Suprapubic skin (tissue), 4 donors: ENCODE results near the gene CNMD. TPM values are rescaled to one million over a fixed set of nuclear protein-coding genes. Genes with fewer than 3 reads are reported as not detected.

Source experiments
- DNase-seq, 2 donors: peaks; one replicate each; pipeline ENCODE4 v3.0.0-alpha.2; 2019; ENCODE audit warnings: low spot score in 2 of 2
- H3K27ac ChIP-seq: fragments of 200-600 bp; sonication (generic); one replicate; pipeline ENCODE4 v1.5.1; 2019
- H3K27me3 ChIP-seq: fragments of 200-600 bp; sonication (generic); one replicate; pipeline ENCODE4 v1.5.1; 2019
- H3K36me3 ChIP-seq: fragments of 200-600 bp; sonication (generic); one replicate; pipeline ENCODE4 v1.5.1; 2019
- H3K4me1 ChIP-seq: fragments of 200-600 bp; sonication (generic); one replicate; pipeline ENCODE4 v1.5.1; 2019
- H3K4me3 ChIP-seq: fragments of 200-600 bp; sonication (generic); one replicate; pipeline ENCODE4 v1.5.1; 2019; ENCODE audit warnings: mild to moderate bottlenecking
- H3K9me3 ChIP-seq: fragments of 200-600 bp; sonication (generic); one replicate; pipeline ENCODE4 v1.5.1; 2019
- EP300 ChIP-seq: sonication (generic); formaldehyde crosslinking; IDR thresholded peaks from one replicate; pipeline ENCODE4 v1.6.1; 2017; ENCODE audit warnings: antibody characterized with exemption
- POLR2A ChIP-seq, 2 donors: fragments of 450-650 bp; IDR thresholded peaks; one replicate each; pipeline ENCODE4 v1.6.1; 2017; ENCODE audit warnings: antibody characterized with exemption in 2 of 2, mild to moderate bottlenecking in 2 of 2, moderate library complexity in 2 of 2
- POLR2AphosphoS5 ChIP-seq, 3 donors: sonication (generic); formaldehyde crosslinking; IDR thresholded peaks; one replicate each; pipeline ENCODE4 v1.6.1; 2017; ENCODE audit warnings: antibody characterized with exemption in 3 of 3
- WGBS: methylation state at CpG from one replicate; pipeline ENCODE4 v1.1.5; 2018; 5-methylcytosine and 5-hydroxymethylcytosine counted together
- total RNA-seq, 4 donors: library from RNA; depleted of rRNA; stranded (reverse); fragments of >200 nt; gene quantifications; one replicate each; pipeline ENCODE4 v1.1.0, GENCODE V29; 2016
- TF ChIP-seq, protein P1 (sequence below), 2 donors: fragments of 200-600 bp in 1 of 2; fragments of 450-650 bp in 1 of 2; sonication (generic) in 1 of 2; IDR thresholded peaks; one replicate each; pipeline ENCODE4 v1.5.1; 2016 to 2019; ENCODE audit warnings: antibody characterized with exemption in 2 of 2, mild to moderate bottlenecking in 1 of 2, moderate library complexity in 1 of 2

The CNMD gene
- total RNA-seq, 4 donors from 2014 or later: not detected

DNA sequence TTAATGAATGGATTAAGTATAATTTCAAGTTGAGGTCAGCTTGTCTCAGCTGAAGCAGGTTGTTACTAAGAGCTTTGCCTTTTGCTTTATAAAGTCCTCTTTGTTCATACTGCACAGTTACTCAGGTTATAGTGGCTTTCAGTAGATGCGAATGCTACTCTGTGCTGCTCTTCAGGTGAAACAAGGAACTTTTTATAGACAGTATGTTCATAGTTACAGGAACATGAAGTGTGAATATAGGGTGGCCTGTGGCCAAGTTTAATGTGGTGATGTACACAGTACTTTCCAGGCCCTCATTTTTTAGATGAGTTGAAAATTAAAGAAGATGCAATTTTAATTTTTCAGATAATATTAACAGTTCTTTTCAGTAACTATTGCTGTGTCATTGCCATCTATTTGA, 66.2 kb downstream of the CNMD start:
- 79% methylated on average over 1 of the region's 1 CpG for WGBS
- no peaks in the 10 kb centered on the region for H3K9me3 ChIP-seq
- peaks cover 40% of the 10 kb centered on the region for H3K36me3 ChIP-seq
- H3K27me3 ChIP-seq: no peaks in the 10 kb centered on the region
- H3K27ac ChIP-seq: no peak overlapping the region
- TF ChIP-seq, protein P1, sequence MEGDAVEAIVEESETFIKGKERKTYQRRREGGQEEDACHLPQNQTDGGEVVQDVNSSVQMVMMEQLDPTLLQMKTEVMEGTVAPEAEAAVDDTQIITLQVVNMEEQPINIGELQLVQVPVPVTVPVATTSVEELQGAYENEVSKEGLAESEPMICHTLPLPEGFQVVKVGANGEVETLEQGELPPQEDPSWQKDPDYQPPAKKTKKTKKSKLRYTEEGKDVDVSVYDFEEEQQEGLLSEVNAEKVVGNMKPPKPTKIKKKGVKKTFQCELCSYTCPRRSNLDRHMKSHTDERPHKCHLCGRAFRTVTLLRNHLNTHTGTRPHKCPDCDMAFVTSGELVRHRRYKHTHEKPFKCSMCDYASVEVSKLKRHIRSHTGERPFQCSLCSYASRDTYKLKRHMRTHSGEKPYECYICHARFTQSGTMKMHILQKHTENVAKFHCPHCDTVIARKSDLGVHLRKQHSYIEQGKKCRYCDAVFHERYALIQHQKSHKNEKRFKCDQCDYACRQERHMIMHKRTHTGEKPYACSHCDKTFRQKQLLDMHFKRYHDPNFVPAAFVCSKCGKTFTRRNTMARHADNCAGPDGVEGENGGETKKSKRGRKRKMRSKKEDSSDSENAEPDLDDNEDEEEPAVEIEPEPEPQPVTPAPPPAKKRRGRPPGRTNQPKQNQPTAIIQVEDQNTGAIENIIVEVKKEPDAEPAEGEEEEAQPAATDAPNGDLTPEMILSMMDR (IDR thresholded peaks at IDR 0.05): no peak
- TF ChIP-seq EP300 (no peak), POLR2AphosphoS5 (IDR thresholded peaks at IDR 0.05) (no peak), POLR2A (IDR thresholded peaks at IDR 0.05) (no peak)
- no peaks in the 10 kb centered on the region for H3K4me1 ChIP-seq
- no peak for DNase-seq
- H3K4me3 ChIP-seq: no peak overlapping the region

DNA sequence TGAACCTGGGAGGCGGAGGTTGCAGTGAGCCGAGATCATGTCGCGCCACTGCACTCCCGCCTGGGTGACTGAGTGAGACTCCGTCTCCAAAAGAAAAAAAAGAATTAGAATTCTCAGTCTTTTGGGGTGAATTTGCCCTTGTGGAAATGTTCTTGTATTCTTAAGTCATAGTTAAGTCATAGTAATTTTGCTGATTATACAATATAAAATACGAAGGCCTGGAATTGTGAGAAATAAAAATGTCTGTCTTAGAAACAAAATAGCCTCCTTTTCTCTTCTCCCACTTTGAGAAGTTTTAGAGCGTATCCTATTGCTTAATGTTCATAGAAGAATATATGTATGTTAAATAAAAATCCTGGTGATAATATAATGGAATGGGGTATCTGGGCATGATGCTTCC, 68.9 kb downstream of the CNMD start:
- DNase-seq: no peak
- no peaks in the 10 kb centered on the region for H3K9me3 ChIP-seq
- H3K36me3 ChIP-seq: peaks cover 42% of the 10 kb centered on the region
- WGBS: 95% methylated on average over 8 of the region's 8 CpGs
- H3K27me3 ChIP-seq: no peaks in the 10 kb centered on the region
- H3K27ac ChIP-seq: no peak overlapping the region
- H3K4me1 ChIP-seq: no peaks in the 10 kb centered on the region
- TF ChIP-seq EP300 (no peak), POLR2A (IDR thresholded peaks at IDR 0.05) (no peak), POLR2AphosphoS5 (IDR thresholded peaks at IDR 0.05) (no peak)
- TF ChIP-seq, protein P1 (IDR thresholded peaks at IDR 0.05): no peak
- H3K4me3 ChIP-seq: no peak overlapping the region

DNA sequence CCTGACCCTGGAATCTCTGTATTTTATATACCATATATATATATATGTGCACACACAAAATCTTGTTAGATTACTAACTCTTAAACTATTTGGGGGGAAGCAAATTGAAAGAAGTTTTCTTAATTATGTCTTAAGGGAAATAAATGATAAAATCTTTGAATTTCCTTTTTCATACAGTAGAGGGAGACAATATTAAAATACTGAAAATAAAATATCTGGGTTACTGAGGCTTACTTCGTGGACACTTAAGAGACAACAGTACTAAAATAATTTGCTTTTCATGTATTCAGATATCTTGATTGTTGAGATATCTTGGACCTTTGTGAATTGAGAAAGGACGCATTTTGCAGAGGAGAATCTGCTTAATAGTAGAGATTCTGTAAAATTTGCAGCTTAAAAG, 69.9 kb downstream of the CNMD start:
- no peak for DNase-seq
- no peak for TF ChIP-seq POLR2AphosphoS5 (IDR thresholded peaks at IDR 0.05)
- no peak for TF ChIP-seq EP300
- no peak for TF ChIP-seq POLR2A (IDR thresholded peaks at IDR 0.05)
- TF ChIP-seq, protein P1 (IDR thresholded peaks at IDR 0.05): no peak
- Histone ChIP-seq H3K4me1 (no peaks in the 10 kb centered on the region), H3K27me3 (no peaks in the 10 kb centered on the region), H3K4me3 (no peak overlapping the region), H3K27ac (no peak overlapping the region), H3K36me3 (peaks cover 40% of the 10 kb centered on the region), H3K9me3 (no peaks in the 10 kb centered on the region)
- 74% methylated on average over 2 of the region's 2 CpGs for WGBS

DNA sequence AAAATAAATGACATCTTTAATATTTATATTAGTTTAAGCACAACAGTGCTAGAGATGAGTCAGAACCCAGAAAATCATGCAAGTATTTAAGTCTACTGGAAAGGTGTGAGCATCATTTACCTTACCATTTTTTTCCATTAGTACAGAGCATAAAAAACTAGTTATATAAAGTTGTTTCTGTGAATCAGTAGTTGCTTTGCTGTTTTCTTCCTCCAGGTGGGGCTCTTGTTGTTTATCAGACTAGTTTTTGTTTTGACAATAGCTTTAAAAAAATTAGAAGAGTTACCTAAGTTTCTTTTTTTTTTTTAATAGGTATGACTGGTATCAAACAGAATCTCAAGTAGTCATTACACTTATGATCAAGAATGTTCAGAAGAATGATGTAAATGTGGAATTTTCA, 74.3 kb downstream of the CNMD start:
- no peak for TF ChIP-seq EP300
- TF ChIP-seq, protein P1 (IDR thresholded peaks at IDR 0.05): peak in 1 of 2 donors; percentile 30
- Histone ChIP-seq H3K27me3 (no peaks in the 10 kb centered on the region), H3K36me3 (peaks cover 80% of the 10 kb centered on the region)

DNA sequence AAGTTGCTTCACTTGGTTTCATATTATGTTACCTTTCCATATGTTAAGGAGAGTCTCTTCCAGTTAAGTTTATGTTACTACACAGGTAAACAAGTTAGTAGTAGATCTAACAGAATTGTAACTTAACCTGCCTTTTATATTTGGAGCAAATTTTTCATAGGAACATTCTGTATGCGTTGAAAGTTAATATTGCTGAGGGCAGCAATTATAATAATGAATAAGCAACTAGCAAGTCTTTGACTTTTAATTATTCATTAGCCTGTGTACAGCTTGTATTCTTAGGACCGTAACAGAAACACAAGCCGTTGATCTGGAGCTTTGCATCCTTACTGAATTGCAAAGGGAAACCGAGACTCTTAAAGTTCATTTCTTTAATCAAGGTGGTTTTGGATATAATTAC, 75.3 kb downstream of the CNMD start:
- 97% methylated on average over 4 of the region's 4 CpGs for WGBS
- no peak for DNase-seq
- TF ChIP-seq EP300 (no peak), POLR2A (IDR thresholded peaks at IDR 0.05) (no peak), POLR2AphosphoS5 (IDR thresholded peaks at IDR 0.05) (no peak)
- TF ChIP-seq, protein P1 (IDR thresholded peaks at IDR 0.05): no peak
- Histone ChIP-seq H3K27me3 (no peaks in the 10 kb centered on the region), H3K4me3 (no peak overlapping the region), H3K36me3 (peaks cover 88% of the 10 kb centered on the region), H3K9me3 (no peaks in the 10 kb centered on the region), H3K27ac (no peak overlapping the region), H3K4me1 (no peaks in the 10 kb centered on the region)

More for the DNA sequence above, 74.3 kb downstream of the CNMD start:
- DNase-seq: no peak
- no peaks in the 10 kb centered on the region for H3K4me1 ChIP-seq
- no peak overlapping the region for H3K4me3 ChIP-seq
- H3K9me3 ChIP-seq: no peaks in the 10 kb centered on the region
- H3K27ac ChIP-seq: no peak overlapping the region
